LoVo (cell line): ENCODE measurements around the gene C16orf82.

Experiments
- DNase-seq: peaks from one replicate; pipeline ENCODE4 v3.0.0-alpha.2; 2016; ENCODE audit warnings: low spot score

Gene C16orf82

DNA sequence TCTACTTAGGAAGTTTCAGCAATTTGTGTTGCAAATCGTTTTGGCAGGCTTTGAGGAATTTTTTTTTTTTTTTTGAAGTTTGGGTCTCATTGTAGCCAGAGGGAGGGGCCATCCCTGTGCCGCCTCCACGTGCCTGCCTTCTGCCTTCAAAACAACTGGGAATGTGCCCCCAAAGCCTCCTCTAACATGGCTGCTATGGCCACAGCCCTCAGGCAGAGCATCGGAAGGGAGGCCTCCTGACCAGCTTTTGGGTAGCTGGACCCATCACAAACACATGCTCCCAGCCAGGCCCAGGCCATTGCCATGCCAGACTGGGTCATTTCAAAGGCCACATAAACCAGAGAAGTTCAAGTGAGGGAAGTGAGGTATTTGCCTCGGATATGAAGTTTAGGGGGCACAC is 21.5 kb downstream of the C16orf82 start:
- DNase-seq = no peak

DNA sequence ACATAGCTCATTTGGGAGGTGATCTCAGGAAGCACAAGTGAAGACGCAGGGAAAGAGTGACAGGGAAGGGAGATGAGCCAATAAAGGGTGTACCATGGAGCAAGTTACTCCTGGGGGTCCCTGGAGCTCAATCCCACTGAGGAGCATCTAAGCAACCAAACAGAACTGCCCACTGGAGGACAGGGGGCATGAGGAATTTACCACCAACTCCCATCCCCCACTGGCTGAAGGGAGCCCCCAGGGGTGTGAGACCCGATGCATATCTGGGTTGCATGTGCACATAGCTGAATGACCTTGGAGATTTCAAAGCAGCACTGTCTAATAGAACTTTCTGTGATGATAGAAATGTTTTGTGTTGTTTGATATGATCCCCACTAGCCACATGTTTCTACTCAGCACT is 29.6 kb downstream of the C16orf82 start:
- DNase-seq = no peak

DNA sequence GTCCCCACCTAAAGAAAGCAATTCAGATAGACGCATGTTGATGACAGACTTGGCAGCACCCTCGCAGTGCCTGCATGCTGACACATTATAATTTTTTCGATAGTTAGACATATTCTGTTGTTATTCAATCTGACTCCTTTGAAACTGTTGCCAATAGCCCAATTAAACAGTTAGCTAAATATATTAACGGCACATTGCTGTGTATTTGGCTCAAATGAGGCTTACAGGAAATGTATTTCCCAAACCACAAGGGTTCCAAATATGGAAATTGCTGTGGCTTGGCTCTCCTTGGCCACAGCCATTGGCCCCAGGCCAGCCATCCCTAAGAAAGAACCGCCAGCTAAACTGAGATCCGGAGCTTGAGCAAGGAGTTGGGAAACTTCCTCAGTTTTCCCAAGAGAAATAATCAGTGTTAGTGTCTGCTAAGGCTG is 31.1 kb downstream of the C16orf82 start:
- DNase-seq = no peak

DNA sequence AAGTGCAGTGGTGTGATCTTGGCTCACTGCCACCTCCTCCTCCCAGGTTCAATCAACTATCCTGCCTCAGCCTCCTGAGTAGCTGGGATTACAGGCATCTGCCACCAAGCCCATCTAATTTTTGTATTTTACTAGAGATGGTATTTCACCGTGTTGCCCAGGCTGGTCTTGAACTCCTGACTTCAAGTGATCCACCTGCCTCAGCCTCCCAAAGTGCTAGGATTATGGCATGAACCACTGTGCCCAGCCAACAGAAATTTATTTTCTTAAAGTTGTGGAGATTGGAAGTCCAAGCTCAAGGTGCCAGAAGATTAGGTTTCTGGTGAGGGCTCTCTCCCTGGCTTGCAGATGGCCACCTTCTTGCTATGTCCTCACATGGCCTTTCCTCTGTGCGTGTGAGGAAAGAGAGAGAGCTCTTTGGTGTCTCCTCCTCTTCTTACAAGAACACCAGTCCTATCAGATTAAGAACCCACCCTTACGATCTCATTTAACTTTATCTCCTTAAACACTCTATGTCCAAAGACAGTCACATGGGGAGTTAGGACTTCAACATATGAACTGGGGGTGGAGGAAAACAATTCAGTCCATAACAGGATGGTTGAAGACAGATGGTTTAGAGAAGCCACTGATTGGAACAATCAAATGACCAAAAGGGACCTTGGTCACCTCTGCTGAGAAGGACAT is 31.8 kb downstream of the C16orf82 start:
- DNase-seq = no peak

DNA sequence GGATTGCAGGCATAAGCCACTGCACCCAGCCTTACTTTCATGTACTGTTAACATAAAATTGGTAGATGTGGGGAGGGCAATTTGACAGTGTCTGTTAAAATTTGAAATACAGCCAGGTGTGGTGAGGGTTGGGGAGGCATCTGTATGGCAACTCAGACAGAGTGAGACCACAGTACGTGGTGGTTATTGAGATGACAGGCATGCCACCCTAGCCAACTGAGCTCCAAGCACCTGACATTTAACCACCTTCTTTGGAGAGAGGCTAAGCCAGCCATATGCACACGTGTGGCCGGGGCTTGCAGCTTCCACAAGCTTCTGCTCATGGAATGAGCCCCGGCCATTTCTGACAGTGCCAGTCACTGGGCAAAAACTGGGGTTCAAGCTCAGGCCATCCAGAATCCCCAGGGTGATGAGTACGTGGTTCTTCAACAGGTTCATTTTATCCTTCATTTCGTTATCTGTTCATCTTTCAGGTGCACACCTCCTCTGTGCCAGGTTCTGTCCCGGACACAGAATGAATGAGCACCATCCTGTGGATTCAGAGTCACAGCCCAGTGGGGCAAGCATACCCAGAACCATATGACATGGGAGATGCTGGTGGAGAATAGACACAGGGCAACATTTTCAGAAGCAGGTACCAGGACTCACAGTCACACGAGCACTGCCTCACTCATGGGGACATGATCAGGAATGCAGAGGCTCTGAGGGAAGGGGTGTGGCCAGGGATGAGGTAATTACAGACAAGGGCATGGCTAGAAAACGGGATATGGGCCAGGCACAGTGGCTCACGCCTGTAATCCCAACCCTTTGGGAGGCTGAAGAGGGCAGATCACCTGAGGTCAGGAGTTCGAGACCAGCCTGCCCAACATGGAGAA is 36.2 kb downstream of the C16orf82 start:
- no peak for DNase-seq

DNA sequence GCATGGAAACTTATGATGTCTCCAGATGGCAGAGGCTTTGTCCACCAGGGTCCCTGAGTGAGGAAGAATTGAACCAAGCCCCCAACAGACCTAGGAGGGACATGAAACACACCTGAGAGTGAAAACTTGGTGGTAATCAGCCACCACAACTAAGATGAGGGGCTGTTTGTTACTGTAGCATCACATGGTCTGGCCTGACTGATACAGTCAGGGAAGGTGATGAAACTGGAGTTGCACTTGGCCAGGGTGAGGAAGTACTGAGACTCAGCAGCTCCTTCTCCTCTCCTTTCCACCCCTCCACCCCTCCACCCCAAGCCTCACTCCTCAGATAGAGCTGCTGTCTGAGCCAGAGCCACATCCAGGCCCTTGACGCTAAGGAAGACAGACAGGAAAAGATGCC is 37.2 kb downstream of the C16orf82 start:
- DNase-seq = no peak

DNA sequence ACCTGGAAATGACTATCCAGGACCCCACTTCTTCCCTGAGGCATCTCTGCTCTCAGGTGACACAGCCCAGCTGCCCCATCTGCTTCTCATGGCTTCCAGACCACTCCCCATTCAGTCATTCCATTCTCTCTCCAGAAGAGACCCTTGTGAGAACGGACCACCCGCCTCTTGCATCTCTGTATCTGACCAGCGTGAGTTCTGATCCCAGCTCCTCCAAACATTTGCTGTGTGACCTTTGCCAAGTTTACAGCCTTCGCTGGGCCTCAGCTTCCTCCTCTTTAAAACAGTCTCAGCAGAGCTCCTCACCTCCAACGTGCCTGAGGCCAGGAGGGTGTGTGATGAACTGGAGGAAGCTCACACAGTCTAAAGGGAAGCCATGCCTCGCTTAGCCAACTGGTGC is 39.6 kb downstream of the C16orf82 start:
- no peak for DNase-seq

DNA sequence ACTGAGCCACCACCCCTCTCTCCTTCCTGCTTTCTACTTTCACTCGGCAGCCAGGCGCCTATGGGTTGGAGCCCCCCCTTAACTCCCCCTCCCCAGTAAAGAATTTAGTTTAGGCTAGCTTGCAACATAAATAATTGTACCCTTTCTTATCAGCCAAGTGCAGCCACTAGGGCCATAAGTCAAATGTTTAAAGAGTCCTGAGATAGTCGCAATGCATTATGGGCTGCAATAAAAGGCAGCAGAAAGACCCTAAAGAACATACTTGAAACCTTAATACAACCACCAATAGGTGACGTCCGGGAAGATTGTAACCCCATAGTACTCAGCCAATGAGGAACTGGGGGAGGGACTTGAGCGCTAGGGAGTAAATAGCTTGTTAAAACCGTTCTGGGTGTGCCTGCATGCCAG is 40.5 kb downstream of the C16orf82 start:
- DNase-seq = no peak

DNA sequence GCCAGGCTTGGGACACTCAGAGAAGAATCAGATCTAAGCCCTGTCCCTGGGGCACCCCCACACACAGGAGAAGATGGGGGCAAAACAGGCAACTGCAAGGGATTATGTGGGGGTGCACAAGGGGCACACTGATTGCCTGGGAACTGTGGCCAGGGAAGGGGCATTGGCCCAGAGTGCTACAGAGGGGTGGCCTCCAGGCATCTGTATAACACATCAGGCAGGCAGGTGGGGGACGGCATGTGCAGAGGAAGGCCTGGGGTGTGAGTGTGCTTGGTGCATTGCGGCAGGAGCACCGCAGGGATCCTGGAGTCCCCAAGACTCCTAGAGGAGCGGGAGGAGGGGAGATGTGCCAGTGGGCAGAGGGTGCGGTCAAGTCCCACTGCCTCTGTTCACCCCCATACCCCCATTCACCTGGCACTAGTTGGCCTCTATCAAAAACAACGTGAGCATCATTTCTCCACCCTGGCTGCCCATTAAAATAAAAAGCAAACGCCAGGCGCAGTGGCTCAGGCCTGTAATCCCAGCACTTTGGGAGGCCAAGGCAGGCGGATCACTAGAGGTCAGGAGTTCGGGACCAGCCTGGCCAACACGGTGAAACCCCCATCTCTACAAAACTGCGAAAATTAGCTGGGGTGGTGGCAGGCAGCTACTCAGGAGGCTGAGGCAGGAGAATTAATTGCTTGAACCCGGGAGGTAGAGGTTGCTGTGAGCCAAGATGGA is 41.5 kb downstream of the C16orf82 start:
- DNase-seq = no peak

DNA sequence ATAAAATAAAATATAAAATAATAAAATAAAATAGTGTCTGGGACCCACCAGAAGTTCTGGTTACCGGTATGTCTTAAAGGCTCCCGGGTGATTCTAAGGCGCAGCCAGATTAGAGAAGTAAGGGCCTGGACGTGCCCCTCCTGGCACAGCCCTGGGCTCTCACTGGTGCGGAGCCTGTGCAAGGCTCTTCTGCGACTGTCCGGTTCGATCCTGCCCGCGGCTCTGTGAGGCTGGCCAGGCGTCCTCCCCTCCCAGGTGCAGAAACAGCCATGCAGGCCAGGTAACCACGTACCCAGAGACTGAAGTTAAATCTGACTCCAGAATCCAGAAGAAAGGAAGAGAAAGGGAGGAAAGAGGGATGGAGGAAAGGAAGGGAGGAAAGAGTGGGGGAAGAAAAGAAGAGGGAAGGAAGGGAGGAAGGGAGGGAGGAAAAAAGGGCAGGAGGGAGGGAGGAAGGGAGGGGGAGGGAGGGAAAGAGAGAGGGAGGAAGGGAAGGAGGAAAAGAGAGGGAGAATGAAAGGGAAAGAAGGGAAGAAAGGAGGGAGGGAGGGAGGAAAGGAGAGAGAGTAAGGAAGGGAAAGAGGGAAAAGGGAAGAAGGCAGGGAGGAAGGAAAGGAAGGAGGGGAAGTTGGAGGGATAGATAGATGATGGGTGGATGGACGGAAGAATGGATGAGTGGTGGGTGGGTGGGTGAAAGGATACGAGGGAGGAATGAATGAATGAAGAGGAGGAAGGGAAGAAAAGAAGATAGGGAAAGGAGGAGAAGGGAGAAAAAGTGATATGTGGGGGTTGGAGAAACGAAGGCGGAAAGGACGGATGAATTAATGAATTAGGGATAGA is 42.3 kb downstream of the C16orf82 start:
- DNase-seq = no peak

DNA sequence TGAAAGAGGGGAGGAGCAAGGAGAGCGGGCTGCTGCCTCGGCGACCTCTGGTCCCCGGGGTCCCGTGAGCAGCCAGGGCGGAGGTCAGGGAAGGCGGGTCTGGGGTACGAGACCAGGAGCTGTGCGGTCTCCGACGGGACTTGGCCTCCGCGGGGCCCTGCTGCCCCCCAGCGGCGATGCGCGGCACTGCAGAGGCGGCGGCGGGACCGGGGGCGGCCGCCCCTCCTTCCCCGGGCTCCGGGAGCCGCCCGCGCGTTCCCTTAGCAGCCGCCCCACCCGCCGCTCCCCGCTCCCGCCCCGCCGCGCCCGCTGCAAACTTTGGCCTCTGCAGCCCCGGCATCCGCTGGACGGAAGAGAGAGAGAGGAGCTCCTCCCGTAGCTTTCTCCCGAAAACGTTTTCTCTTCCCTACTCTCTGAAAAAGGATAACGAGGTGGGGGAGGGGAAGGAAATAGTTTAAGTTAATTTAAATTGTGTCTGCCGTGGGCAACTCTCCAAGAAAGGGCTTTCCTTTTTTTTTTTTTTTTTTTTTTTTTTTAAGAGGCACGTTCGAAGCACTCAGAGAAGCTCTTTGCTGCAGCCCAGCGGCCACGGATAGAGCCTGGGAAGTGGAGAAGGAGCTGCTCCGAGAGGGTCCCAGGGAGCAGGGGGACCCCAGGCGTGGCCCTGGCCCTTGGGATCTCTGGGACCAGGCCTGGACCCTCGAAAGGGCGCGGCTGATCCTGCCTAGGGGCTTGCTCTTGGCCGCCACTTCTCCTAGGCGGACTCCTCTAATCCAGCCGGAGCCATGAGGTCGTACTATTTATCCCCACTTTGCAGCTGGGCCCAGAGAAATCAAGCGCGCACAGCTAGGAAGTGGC is 43.2 kb downstream of the C16orf82 start:
- DNase-seq = peak; percentile 73

DNA sequence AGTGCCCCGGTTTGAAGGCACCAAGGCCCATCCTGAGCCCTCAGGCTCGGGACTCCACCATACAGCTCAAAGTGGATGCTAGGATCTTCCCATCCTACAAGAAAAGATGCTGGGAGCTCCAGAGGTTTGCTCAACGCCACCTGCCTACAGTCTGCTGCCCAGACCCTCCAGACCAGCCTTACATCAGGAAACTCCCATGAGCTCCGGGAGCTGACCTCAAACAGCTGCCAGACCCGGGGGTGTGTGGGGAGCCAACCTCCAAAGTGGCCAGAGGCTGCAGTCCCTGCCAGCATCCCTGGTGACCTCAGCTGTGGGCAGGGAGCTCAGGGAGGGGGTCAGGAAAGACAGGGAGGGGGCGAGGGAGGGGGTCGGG is 43.8 kb downstream of the C16orf82 start:
- DNase-seq = no peak

DNA sequence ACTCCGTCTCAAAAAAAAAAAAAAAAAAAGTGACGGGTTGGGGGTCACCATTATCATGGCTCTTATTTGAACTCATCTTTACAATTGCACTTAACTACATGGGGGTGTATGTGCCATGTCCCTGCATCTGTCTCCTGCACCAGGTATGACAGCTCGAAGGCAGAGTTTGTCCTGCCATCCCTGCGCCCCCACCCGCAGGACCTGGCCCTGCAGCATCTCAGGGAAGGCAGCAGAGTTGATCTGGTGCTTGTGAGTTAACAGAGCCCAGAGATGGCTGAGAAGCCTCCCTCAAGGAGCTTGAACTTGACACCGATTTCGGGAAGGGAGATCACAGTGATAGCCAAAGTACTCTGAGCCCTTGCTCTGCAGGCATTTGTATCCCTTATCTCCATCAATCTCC is 44.8 kb downstream of the C16orf82 start:
- DNase-seq = no peak

DNA sequence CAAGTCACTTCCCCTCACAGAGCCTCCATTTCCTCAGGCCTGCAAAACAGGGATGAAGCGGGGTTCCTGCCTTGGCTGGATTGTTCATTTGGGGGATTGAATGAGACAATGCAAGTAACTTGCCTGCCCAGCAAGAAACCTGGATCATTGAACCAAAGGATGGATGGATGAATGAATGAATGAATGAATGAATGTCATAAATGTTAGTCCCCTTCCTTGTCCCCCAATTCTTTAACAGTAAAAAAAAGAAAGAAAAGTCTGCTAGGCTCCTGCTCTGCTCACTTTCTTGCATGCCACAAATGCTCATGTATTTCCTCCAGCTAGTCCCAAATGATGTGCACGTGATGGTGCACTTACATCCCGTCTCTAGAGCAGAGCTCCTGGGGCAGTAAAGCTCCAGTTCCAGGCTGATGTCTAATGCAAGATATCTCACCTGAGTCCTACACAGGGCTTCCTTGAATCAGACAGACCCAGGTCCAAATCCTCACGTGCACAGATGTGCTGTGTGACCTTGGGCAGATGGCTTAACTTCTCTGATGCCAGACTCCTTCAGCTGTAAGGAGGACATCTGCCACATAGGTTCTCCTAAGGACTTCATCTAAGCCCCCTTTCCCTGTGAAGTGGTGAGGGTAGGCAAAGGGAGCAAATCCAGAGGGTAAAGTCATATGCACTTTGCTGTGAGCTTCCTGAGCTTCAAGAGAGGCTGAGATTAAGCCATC is 45.5 kb downstream of the C16orf82 start:
- no peak for DNase-seq

DNA sequence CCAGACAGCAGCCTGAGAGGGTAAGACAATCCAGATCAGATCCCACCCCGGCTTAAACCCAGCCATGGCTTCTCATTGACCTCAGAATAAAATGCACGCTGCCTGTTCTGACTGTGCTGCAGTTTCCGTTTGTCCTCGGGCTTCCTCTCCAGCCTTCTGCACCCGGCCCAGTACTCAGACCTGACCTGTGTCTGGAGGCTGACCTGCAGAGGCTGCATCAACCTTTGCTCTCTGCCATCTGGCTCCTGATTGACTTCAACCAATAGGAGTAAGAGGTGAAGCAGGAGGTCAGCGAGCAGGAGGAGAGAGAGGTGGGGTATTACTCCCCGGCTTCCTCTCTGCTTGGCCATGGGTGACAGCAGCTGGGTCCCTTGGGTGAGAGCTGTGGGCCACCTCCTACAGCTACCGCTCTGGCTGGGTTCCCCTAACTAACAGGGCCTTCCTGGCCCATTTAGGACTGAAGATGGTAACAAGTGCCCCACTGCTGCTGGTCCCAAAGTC is 46.7 kb downstream of the C16orf82 start:
- no peak for DNase-seq

DNA sequence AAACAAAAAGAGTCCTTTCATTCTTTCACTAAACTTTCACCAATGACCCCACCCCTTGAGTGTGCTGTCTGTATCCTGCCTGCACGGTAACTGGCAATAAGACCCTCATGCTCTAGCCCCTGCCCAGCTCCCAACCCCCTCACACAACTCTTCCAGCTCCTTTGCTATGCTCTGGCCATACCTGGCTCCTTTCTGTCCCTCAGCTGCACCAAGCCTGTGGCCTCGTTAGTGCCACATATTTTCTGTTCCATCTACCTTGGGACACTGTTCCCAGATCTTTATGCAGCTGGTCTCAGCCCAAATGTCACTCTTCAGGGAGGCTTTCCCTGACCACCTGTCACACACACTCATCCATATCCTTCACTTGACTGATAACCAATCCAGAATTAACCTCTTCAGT is 47.3 kb downstream of the C16orf82 start:
- no peak for DNase-seq

DNA sequence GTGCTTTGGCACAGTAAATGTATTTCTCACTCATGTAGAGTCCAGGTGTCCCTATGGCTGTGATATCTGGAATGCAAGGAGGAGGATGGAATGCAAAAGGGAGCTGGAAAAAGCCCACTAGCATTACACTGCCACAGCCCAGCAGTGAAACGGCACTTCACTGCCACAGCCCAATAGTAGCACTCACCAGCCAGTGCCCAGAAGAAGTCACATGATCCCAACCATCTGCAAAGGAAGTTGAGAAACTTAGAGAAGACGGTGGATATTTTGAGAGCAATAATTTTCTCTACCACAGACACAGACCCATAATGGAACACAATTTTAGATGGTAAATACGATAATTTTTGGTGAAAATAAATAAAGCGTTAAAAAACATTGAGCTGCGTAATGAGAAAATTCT is 51.8 kb downstream of the C16orf82 start:
- no peak for DNase-seq
